Measurements from ENCODE around the gene BOC. TPM values are rescaled to one million over a fixed set of nuclear protein-coding genes. Genes with fewer than 3 reads are reported as not detected.

Gene BOC
- total and polyA plus RNA-seq, 2 donors (not counting 3 experiments of a cell fraction or from before 2014, with no cell fraction given), result 0.07 TPM; not detected in 1

DNA sequence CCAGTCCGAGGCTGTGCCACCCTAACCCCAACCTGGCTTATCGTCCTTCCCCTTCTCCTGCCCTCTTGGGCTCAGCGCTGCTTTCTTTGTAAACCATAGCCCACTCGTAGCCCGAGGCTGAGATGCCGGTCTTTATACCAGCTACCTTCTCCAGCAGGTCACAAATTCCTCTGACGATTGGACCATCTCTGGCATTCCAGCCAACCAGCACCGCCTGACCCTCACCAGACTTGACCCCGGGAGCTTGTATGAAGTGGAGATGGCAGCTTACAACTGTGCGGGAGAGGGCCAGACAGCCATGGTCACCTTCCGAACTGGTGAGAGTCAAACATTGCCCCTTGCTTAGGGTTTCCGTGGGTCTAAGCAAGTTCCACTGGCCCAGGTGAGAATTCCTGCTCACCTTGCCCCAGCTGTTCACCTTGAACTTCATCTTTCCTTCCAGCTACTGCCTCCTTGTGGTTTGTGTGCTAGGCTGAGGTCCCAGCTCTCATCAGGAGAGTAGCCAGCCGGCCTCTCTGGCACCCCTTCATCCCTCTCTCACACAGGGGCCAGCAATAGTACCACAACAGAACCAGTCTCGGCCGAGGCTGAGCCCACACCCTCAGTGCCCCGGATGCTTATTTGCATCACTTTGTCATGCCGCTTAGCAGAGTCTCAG is 66.7 kb downstream of the BOC start:
- H2AFZ ChIP-seq (ENCODE audit: low read depth, low read length), result no peak overlapping the region
- H3K36me3 ChIP-seq (ENCODE audit: control insufficient read depth in 2 of 2, extremely low read depth in 1 of 2, insufficient read depth in 2 of 2, low read length in 2 of 2), result no peaks in the 10 kb centered on the region
- H3K79me2 ChIP-seq (ENCODE audit: control insufficient read depth, insufficient read depth, low read length), result no peaks in the 10 kb centered on the region
- H3K27ac ChIP-seq (ENCODE audit: insufficient read depth, low read depth, low read length), result no peak overlapping the region
- no peak overlapping the region for H3K4me2 ChIP-seq (ENCODE audit: insufficient read depth, low read length)
- intact Hi-C loops (cut with micrococcal nuclease), result no loop called here
- H3K4me1 ChIP-seq (ENCODE audit: control insufficient read depth, extremely low read depth, insufficient read depth, low read length), result peaks cover 5% of the 10 kb centered on the region
- no peaks in the 10 kb centered on the region for H3K9me3 ChIP-seq (replicated peaks; ENCODE audit: control insufficient read depth, insufficient read depth, low read length)
- FAIRE-seq, result no peak
- dilution Hi-C loops (cut with MboI; ENCODE audit: extremely low pct_ligation_motif_present, low sequenced_read_pairs), result no loop called here
- no peak for TF ChIP-seq MAX (IDR thresholded peaks at IDR 0.05; ENCODE audit: insufficient read depth, insufficient read length)
- TF ChIP-seq EZH2 (IDR thresholded peaks at IDR 0.05; ENCODE audit: borderline replicate concordance, low read depth, low read length, severe bottlenecking), result no peak
- no peak for TF ChIP-seq MYC (IDR thresholded peaks at IDR 0.05; ENCODE audit: low read depth, low read length)
- TF ChIP-seq, protein P1, sequence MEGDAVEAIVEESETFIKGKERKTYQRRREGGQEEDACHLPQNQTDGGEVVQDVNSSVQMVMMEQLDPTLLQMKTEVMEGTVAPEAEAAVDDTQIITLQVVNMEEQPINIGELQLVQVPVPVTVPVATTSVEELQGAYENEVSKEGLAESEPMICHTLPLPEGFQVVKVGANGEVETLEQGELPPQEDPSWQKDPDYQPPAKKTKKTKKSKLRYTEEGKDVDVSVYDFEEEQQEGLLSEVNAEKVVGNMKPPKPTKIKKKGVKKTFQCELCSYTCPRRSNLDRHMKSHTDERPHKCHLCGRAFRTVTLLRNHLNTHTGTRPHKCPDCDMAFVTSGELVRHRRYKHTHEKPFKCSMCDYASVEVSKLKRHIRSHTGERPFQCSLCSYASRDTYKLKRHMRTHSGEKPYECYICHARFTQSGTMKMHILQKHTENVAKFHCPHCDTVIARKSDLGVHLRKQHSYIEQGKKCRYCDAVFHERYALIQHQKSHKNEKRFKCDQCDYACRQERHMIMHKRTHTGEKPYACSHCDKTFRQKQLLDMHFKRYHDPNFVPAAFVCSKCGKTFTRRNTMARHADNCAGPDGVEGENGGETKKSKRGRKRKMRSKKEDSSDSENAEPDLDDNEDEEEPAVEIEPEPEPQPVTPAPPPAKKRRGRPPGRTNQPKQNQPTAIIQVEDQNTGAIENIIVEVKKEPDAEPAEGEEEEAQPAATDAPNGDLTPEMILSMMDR (IDR thresholded peaks at IDR 0.05; ENCODE audit: extremely low read depth in 1 of 2, insufficient read depth in 1 of 2, low read depth in 1 of 2, low read length in 2 of 2), result no peak
- no peak for TF ChIP-seq JUN (IDR thresholded peaks at IDR 0.05; ENCODE audit: borderline replicate concordance, insufficient read depth, insufficient read length, low read depth)
- TF ChIP-seq FOS (IDR thresholded peaks at IDR 0.05; ENCODE audit: borderline replicate concordance, insufficient read depth, low read length), result no peak
- no peak for TF ChIP-seq POLR2A (IDR thresholded peaks at IDR 0.05; ENCODE audit: low read depth, low read length)
- no peak for TF ChIP-seq GATA2 (IDR thresholded peaks at IDR 0.05; ENCODE audit: insufficient read depth, insufficient read length, low read depth, low read length)
- no peak for TF ChIP-seq POLR2AphosphoS5 (IDR thresholded peaks at IDR 0.05; ENCODE audit: insufficient read depth, low read depth, low read length)
- peaks cover 0 to 5% of the 10 kb centered on the region in 2 experiments for H3K27me3 ChIP-seq (ENCODE audit: control insufficient read depth in 2 of 2, insufficient read depth in 2 of 2, low read length in 2 of 2)
- ChIA-PET CTCF (interaction anchor here (3.4 kb wide), 1 partner anchor 10 kb away, joined by 26 read pairs; no protein-coding TSS in a partner anchor), POLR2A (no interaction called here)
- H4K20me1 ChIP-seq (replicated peaks; ENCODE audit: control insufficient read depth, extremely low read depth, insufficient read depth, low read length), result no peaks in the 10 kb centered on the region
- H3K4me3 ChIP-seq (replicated peaks in 1 of 3; ENCODE audit: insufficient read depth in 1 of 3, low read depth in 1 of 3, low read length in 3 of 3), result no peak overlapping the region
- BruUV-seq (replicated peaks), result no TSS peak
- H3K9ac ChIP-seq (replicated peaks; ENCODE audit: extremely low read depth, insufficient read depth, low read length), result no peak overlapping the region
- H3K9me1 ChIP-seq (replicated peaks; ENCODE audit: control insufficient read depth, extremely low read depth, insufficient read depth, low read length), result no peaks in the 10 kb centered on the region
- DNase-seq (ENCODE audit: low read depth, low spot score), result no peak

Measured in endothelial cell of umbilical vein (primary cell).